Endothelial cell of umbilical vein (primary cell): ENCODE measurements around the gene PRKAB1. TPM values are rescaled to one million over a fixed set of nuclear protein-coding genes. Genes with fewer than 3 reads are reported as not detected.

Source experiments
- BruUV-seq: library from RNA; stranded (reverse); fragments of 400-500 nt; replicated peaks from 2 replicates; lab custom pipeline; 2021; lab: Mats Ljungman, UMichigan
- CTCF ChIA-PET: fragments of 300-600, 350-600 bp; sonication (Branson Sonifier 250); formaldehyde crosslinking; loops from one replicate; lab custom pipeline; 2021; ENCODE audit warnings: antibody characterized with exemption, inconsistent platforms; lab: Charles Lee
- POLR2A ChIA-PET: fragments of 300-600, 350-600 bp; sonication (Branson Sonifier 250); formaldehyde crosslinking; loops from one replicate; lab custom pipeline; 2021; ENCODE audit warnings: antibody characterized with exemption, inconsistent platforms; lab: Charles Lee
- DNase-seq: peaks from one replicate; pipeline ENCODE4 v3.0.0-alpha.2; 2011; ENCODE audit warnings: low read depth, low spot score
- FAIRE-seq: peaks from 2 replicates; lab custom pipeline; 2011; peaks lifted over from hg19 to GRCh38; lab: Jason Lieb, UNC
- H2AFZ ChIP-seq: 2 replicates; pipeline ENCODE4 v1.6.0; 2012; ENCODE audit warnings: low read depth, low read length, control low read depth, inconsistent platforms
- H3K27ac ChIP-seq: 2 replicates; pipeline ENCODE4 v1.5.1; 2011; ENCODE audit warnings: low read depth, mild to moderate bottlenecking, control low read depth, low read length, moderate library complexity; ENCODE audit not compliant: insufficient read depth
- H3K27me3 ChIP-seq, 2 experiments: 2 replicates each; pipeline versions ENCODE4 v1.6.0 to v1.6.1; 2011; ENCODE audit warnings: low read length in 2 of 2, mixed read lengths in 1 of 2; ENCODE audit not compliant: control insufficient read depth in 2 of 2, insufficient read depth in 2 of 2
- H3K36me3 ChIP-seq, 2 experiments: 2 replicates in 1 of 2; 3 replicates in 1 of 2; pipeline ENCODE4 v1.5.1; 2011; ENCODE audit warnings: low read length in 2 of 2, mild to moderate bottlenecking in 1 of 2, moderate library complexity in 1 of 2; ENCODE audit not compliant: control insufficient read depth in 2 of 2, insufficient read depth in 2 of 2; ENCODE audit errors: extremely low read depth in 1 of 2
- H3K4me1 ChIP-seq: 3 replicates; pipeline ENCODE4 v1.5.1; 2011; ENCODE audit warnings: mild to moderate bottlenecking, low read length; ENCODE audit not compliant: control insufficient read depth, insufficient read depth; ENCODE audit errors: extremely low read depth
- H3K4me2 ChIP-seq: 2 replicates; pipeline ENCODE4 v1.6.1; 2011; ENCODE audit warnings: low read length, control low read depth, mixed read lengths; ENCODE audit not compliant: insufficient read depth
- H3K4me3 ChIP-seq, 3 experiments: fragments of 200-600 bp in 1 of 3; sonication (generic), shearing (Covaris generic) in 1 of 3; replicated peaks in 1 of 3; 2 replicates each; pipeline ENCODE4 v1.5.1; 2011 to 2016; ENCODE audit warnings: control low read depth in 3 of 3, low read length in 3 of 3, mild to moderate bottlenecking in 2 of 3, inconsistent platforms in 1 of 3, low read depth in 1 of 3, moderate library complexity in 1 of 3; ENCODE audit not compliant: insufficient read depth in 1 of 3
- H3K79me2 ChIP-seq: 2 replicates; pipeline ENCODE4 v1.6.0; 2012; ENCODE audit warnings: low read length, inconsistent platforms; ENCODE audit not compliant: control insufficient read depth, insufficient read depth
- H3K9ac ChIP-seq: replicated peaks from 2 replicates; pipeline ENCODE3; 2011; ENCODE audit warnings: low read length, control low read depth; ENCODE audit not compliant: insufficient read depth; ENCODE audit errors: extremely low read depth
- H3K9me1 ChIP-seq: replicated peaks from 3 replicates; pipeline ENCODE4 v1.6.0; 2011; ENCODE audit warnings: mild to moderate bottlenecking, low read length; ENCODE audit not compliant: control insufficient read depth, insufficient read depth; ENCODE audit errors: extremely low read depth
- H3K9me3 ChIP-seq: replicated peaks from 2 replicates; pipeline ENCODE4 v1.5.1; 2012; ENCODE audit warnings: low read length, inconsistent platforms; ENCODE audit not compliant: control insufficient read depth, insufficient read depth
- H4K20me1 ChIP-seq: replicated peaks from 2 replicates; pipeline ENCODE3; 2011; ENCODE audit warnings: mild to moderate bottlenecking, low read length; ENCODE audit not compliant: control insufficient read depth, insufficient read depth; ENCODE audit errors: extremely low read depth
- CTCF ChIP-seq, 2 donors: IDR thresholded peaks; 1 replicate in 1 of 2; 2 replicates in 1 of 2; pipeline ENCODE4 v1.5.1; 2011; ENCODE audit warnings: low read length in 2 of 2, mild to moderate bottlenecking in 2 of 2, moderate library complexity in 2 of 2, control low read depth in 1 of 2, inconsistent platforms in 1 of 2, low read depth in 1 of 2; ENCODE audit not compliant: insufficient read depth in 1 of 2; ENCODE audit errors: extremely low read depth in 1 of 2
- EZH2 ChIP-seq: IDR thresholded peaks from 2 replicates; pipeline ENCODE4 v1.6.1; 2012; ENCODE audit warnings: borderline replicate concordance, low read depth, mild to moderate bottlenecking, moderate library complexity, low read length, inconsistent platforms; ENCODE audit not compliant: severe bottlenecking
- FOS ChIP-seq: IDR thresholded peaks from 2 replicates; pipeline ENCODE4 v1.6.1; 2011; ENCODE audit warnings: mild to moderate bottlenecking, low read length, moderate library complexity, borderline replicate concordance; ENCODE audit not compliant: insufficient read depth
- GATA2 ChIP-seq: IDR thresholded peaks from 2 replicates; pipeline ENCODE4 v1.7.0; 2011; ENCODE audit warnings: low read depth, mild to moderate bottlenecking, moderate library complexity, mixed read lengths, low read length; ENCODE audit not compliant: insufficient read length, insufficient read depth
- JUN ChIP-seq: IDR thresholded peaks from 2 replicates; pipeline ENCODE4 v1.6.1; 2011; ENCODE audit warnings: borderline replicate concordance, low read depth; ENCODE audit not compliant: insufficient read length, insufficient read depth
- MAX ChIP-seq: IDR thresholded peaks from 2 replicates; pipeline ENCODE4 v1.6.1; 2011; ENCODE audit not compliant: insufficient read depth, insufficient read length
- MYC ChIP-seq: IDR thresholded peaks from one replicate; pipeline ENCODE4 v1.6.1; 2011; ENCODE audit warnings: mild to moderate bottlenecking, low read depth, low read length
- POLR2A ChIP-seq: IDR thresholded peaks from 2 replicates; pipeline ENCODE4 v1.6.1; 2012; ENCODE audit warnings: low read depth, mild to moderate bottlenecking, control low read depth, low read length
- POLR2AphosphoS5 ChIP-seq: IDR thresholded peaks from 2 replicates; pipeline ENCODE4 v1.6.1; 2012; ENCODE audit warnings: low read depth, mild to moderate bottlenecking, control low read depth, low read length, moderate library complexity; ENCODE audit not compliant: insufficient read depth
- dilution Hi-C: fragments of 300-500 bp; cut with MboI; formaldehyde crosslinking; loops from one replicate; pipeline ENCODE4 v1.15.0; 2019; ENCODE audit warnings: low sequenced_read_pairs; ENCODE audit not compliant: extremely low pct_ligation_motif_present
- intact Hi-C: fragments of 100-400 bp; cut with micrococcal nuclease; formaldehyde crosslinking; loops from one replicate; pipeline ENCODE4 v1.10.0; 2022
- polyA plus RNA-seq, 4 experiments: library from polyadenylated mRNA; depleted of rRNA in 3 of 4; stranded (reverse) in 3 of 4; unstranded in 1 of 4; fragments of >200 nt; gene quantifications; 2 replicates each; pipeline versions ENCODE4 v1.2.1 to v1.2.3, GENCODE V29; 2011 to 2012; ENCODE audit warnings: missing spikeins in 1 of 4
- total RNA-seq: library from RNA; stranded (reverse); gene quantifications from 2 replicates; pipeline ENCODE4 v1.2.3, GENCODE V29; 2021

Gene PRKAB1
- total and polyA plus RNA-seq, 2 donors (not counting 3 experiments of a cell fraction or from before 2014, with no cell fraction given): 23.1 to 27.0 TPM

- H3K9me1 ChIP-seq: no peaks in the 10 kb centered on the region
- peak overlapping the region; percentile 17 for H2AFZ ChIP-seq
- H3K9ac ChIP-seq: no peak overlapping the region
- FAIRE-seq: peak; percentile 96
- BruUV-seq: no TSS peak
- ChIA-PET POLR2A (no interaction called here), CTCF (interaction anchor here (2.0 kb wide), 2 partner anchors 9 to 76 kb away, joined by 6 to 10 read pairs; no protein-coding TSS in a partner anchor)
- no peaks in the 10 kb centered on the region for H3K27me3 ChIP-seq
- intact Hi-C loops (loop anchor here (1.0 kb wide), 1 partner anchor 11 kb away; no protein-coding TSS in a partner anchor), dilution Hi-C loops (no loop called here)
- no peaks in the 10 kb centered on the region for H3K36me3 ChIP-seq
- H3K79me2 ChIP-seq: no peaks in the 10 kb centered on the region
- no peak overlapping the region for H3K4me2 ChIP-seq
- peaks cover 6% of the 10 kb centered on the region for H3K4me1 ChIP-seq
- H3K9me3 ChIP-seq: no peaks in the 10 kb centered on the region
- H3K4me3 ChIP-seq: no peak overlapping the region
- TF ChIP-seq MYC (no peak), FOS (peak; percentile 72), JUN (no peak), MAX (no peak), POLR2A (no peak), POLR2AphosphoS5 (no peak)
- H4K20me1 ChIP-seq: no peaks in the 10 kb centered on the region
- peak; percentile 52 for DNase-seq
- no peak overlapping the region for H3K27ac ChIP-seq
Observed at GRCh38 chr12:119704065-119704747, 36.3 kb downstream of the PRKAB1 start.

- dilution Hi-C loops (no loop called here), intact Hi-C loops (no loop called here)
- no peak for TF ChIP-seq EZH2
- TF ChIP-seq JUN: no peak
- TF ChIP-seq GATA2: no peak
- TF ChIP-seq CTCF (IDR thresholded peaks at IDR 0.05; ENCODE audit: extremely low read depth in 1 of 2, insufficient read depth in 1 of 2, low read depth in 1 of 2, low read length in 2 of 2): no peak
- no peak for FAIRE-seq
- no peaks in the 10 kb centered on the region for H3K9me1 ChIP-seq
- H3K79me2 ChIP-seq: no peaks in the 10 kb centered on the region
- POLR2A ChIA-PET: no interaction called here
- H3K27ac ChIP-seq: no peak overlapping the region
- no peak overlapping the region for H2AFZ ChIP-seq
- no peaks in the 10 kb centered on the region for H3K27me3 ChIP-seq
- peaks cover 6% of the 10 kb centered on the region for H3K4me1 ChIP-seq
- DNase-seq: no peak
- H3K36me3 ChIP-seq: no peaks in the 10 kb centered on the region
- BruUV-seq: no TSS peak
- no peaks in the 10 kb centered on the region for H3K9me3 ChIP-seq
- no peak overlapping the region for H3K4me3 ChIP-seq
- no peak overlapping the region for H3K4me2 ChIP-seq
- CTCF ChIA-PET: interaction anchor here (0.8 to 1.4 kb wide), 3 partner anchors 10 to 76 kb away, joined by 3 to 7 read pairs (median 3); partner anchors contain the start of gene PRKAB1
- no peaks in the 10 kb centered on the region for H4K20me1 ChIP-seq
- no peak overlapping the region for H3K9ac ChIP-seq
Observed at GRCh38 chr12:119705182-119705581, 37.2 kb downstream of the PRKAB1 start.
